Prostate gland (tissue), 2 donors: ENCODE results near the gene MAP3K4.

ENCODE experiments used
- POLR2AphosphoS5 ChIP-seq: sonication (generic); formaldehyde crosslinking; IDR thresholded peaks from one replicate; pipeline ENCODE4 v1.6.1; 2017; ENCODE audit warnings: antibody characterized with exemption
- TF ChIP-seq, protein P1 (sequence below), 4 experiments: fragments of 200-600 bp in 2 of 4; fragments of 450-650 bp in 2 of 4; sonication (generic) in 2 of 4; IDR thresholded peaks; 1 replicate in 3 of 4; 2 replicates in 1 of 4; pipeline ENCODE4 v1.5.1; 2016 to 2019; ENCODE audit warnings: antibody characterized with exemption in 4 of 4, mild to moderate bottlenecking in 2 of 4, moderate library complexity in 2 of 4

GRCh38 chr6:160998217-160998616 lies 6.6 kb downstream of the MAP3K4 start:
- TF ChIP-seq, protein P1, sequence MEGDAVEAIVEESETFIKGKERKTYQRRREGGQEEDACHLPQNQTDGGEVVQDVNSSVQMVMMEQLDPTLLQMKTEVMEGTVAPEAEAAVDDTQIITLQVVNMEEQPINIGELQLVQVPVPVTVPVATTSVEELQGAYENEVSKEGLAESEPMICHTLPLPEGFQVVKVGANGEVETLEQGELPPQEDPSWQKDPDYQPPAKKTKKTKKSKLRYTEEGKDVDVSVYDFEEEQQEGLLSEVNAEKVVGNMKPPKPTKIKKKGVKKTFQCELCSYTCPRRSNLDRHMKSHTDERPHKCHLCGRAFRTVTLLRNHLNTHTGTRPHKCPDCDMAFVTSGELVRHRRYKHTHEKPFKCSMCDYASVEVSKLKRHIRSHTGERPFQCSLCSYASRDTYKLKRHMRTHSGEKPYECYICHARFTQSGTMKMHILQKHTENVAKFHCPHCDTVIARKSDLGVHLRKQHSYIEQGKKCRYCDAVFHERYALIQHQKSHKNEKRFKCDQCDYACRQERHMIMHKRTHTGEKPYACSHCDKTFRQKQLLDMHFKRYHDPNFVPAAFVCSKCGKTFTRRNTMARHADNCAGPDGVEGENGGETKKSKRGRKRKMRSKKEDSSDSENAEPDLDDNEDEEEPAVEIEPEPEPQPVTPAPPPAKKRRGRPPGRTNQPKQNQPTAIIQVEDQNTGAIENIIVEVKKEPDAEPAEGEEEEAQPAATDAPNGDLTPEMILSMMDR (IDR thresholded peaks at IDR 0.05): no peak
- no peak for TF ChIP-seq POLR2AphosphoS5
